Stimulated activated CD4-positive, alpha-beta T cell treated with anti-CD3 and anti-CD28 coated beads, Interleukin-2, amount 100 ng/mL, for 4 hours (primary cell): ENCODE measurements around the gene SRSF7.
"Not testable (repeated sequence)": the region's sequence is repeated elsewhere in the genome, so short reads cannot be mapped to it uniquely, and the experiment has no call there.

Experiments used
- DNase-seq: peaks from one replicate; pipeline ENCODE4 v3.0.0-alpha.2; 2020; ENCODE audit warnings: low read depth

The SRSF7 gene

DNA sequence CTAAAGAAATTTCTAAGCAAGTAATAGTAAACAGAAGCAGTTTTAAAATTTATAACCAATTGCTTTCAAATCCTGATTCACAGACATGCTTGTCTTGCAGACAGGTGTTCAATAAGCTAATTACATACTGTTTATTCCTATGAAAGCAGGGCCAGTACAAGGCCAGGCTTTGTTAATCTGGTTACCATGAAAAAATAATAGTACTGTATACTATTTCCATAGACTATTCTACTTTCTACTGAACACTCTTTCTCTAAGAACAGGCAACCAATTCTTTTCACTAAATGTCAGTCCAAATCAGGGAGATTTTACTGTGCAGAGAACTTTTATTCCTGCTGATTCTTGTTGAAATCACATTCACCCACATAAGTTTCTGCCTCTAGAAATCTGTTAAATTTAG is 2.9 kb upstream of the SRSF7 start:
- no peak for DNase-seq

DNA sequence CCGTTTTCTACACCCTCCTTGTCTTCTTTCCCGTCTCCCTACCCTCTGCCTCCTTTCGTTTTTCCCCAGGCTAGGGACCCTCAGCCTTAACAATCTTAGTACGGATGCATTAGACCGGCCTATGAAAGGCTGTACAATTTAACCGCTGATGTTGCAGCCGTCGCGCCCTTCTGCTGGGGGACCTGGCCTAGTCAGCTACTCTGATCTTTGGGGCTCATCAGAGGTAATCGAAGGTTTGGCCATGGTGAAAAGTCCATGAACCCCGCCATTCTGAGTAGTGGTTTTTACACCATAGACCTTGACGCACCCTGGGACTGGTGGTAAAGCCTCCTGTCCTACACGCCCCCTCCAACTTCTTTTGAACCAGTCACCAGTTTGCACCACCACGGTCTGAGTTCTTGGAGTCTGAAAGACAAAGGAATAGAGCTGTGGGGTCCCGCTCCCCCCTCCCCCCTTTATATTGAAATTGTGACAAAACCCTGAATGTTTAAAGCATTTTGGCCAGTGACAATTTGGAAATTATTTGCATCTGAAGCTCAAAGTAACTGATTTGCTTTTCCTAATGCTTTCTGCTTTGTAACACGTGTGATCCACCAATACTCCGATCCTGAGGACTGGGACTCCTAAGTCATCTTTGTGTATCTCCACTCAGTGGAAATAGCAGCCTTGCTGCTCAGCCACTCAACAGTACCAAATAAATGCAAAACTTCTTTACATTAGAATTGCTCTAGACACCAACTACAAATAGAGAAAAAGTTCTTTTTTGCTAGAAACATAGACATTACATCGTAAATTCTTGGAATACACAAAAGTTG is 642 bp upstream of the SRSF7 start:
- no peak for DNase-seq

DNA sequence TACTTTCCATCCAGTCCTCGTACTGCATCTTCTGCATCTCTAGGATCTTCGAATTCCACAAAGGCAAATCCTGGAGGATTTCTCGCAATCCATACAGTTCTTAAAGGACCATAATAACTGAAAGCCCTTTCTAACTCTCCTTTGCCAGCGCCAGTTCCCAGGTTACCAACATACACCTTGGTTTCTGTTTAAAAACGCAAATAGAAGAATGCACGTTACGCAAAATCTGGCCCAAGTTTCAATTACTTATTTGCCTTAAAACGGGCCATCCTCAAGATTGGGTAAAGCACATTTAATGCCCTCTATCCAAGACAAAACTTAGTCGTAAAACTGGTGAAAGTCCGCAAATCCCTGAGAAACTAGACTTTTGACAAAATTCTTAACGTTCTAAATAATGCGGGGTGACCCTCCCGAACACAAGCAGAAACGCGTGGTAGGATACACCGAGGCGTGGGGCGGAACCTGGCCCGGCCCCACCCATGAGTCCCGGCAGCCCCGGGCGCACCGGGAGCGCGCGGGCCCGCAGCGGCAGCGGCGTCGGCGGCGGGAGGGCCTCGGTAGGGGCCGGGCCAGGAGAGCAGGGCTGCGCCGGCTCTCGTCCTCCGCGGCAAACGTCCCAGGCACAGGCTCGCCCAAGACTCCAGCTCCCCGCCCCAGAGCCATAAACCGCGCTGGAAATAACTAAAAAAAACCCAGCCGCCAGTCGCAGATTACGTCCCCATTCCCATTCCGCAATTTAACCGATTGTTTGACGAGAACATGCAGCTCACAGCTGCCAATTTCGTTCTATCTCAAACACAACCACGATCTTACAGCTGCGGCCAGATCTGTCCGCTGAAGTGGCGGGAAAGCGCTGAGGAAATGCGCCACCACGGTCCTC is 910 bp downstream of the SRSF7 start:
- peak; percentile 41 for DNase-seq

DNA sequence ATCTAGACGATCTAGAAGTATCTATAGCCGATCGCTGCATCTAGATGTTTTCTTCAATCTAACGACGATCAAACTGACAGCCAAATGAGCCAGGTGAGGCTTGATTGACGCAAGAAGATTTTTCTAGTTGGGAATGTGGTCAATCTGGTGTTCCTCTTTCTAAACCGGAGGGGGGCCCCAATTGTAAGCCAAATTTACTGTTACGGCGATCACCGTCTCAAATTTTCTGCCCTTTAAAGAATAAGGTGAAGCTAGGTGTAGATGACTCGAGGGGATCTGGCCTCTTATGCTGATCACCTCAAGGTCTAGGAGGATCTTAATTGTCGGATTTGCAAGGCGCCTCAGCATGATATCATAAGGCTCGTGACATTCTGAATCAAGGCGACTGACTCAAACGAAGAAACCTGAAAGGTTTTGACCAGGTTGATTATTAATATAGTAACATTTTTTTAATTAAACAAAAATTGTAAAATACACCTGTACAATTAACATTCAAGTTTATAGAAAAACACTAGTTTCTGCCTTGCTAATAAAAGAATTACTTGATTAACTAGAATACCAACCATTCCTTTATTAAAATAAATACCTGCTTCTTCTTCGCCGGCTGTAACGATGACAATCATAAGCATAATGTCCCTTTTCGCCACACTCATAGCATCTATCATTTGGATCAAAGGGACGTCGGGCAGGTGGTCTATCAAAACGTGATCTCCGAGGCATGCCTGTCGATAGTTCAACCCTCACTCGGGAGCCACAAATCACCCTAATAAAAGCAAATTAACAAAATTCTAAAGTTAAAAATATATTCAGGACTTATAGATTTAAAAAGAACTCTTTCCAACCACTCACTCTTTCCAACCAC is 2.0 kb downstream of the SRSF7 start:
- DNase-seq = no peak

DNA sequence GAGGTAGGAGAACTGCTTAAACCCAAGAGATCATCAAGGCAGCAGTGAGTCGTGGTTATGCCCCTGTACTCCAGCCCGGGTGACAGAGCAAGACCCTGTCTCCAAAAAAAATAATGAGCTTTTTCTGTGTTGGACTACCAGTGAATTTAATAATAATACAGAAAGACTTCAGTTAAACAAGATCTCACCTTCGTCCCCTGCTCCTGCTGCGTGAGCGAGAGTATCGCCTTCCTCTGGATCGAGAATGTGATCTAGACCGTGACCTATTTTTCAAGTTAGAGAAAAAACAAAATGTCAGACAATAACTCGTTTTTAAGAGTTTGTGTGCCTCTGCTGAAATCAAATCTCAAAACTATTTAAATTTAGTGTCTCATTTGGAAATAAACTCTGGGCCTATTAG is 2.8 kb downstream of the SRSF7 start:
- no peak for DNase-seq

DNA sequence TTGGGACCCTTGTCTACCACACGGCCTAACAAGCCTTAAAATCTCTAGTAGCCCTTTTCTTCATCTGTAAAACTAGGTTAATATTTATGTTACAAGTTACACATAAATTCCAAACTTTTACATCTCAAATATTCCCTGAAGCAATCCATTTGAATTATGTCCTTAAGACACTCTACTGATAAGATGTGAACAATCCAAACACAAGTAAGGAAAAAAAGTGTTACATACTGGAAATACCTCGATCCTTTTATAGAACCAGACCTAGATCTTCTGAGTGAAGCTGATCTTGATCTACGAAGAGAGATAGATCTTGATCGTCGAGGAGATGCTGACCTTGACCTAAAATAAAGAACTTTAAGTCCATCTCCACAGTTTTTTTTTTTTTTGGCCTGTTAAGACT is 3.3 kb downstream of the SRSF7 start:
- DNase-seq = no peak

DNA sequence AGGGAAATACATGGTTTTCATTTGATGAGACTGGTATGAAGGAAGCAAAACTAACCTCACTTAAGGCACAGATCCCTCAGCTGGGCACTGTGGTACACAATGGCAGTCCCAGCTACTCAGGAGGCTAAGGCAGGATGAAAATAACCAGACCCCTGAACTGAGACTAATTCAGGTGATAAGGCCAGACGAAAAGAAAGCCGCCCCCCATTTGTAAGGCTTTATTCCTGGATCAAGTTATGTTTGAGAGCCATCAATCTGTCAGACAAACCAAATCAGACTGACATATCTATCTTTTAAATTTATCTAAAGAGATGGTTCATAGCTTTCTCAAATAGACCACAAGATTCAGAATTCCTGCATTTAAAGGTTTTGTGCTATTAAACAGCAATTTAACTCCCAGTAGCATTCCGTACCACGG is 4.1 kb downstream of the SRSF7 start:
- DNase-seq = no peak

DNA sequence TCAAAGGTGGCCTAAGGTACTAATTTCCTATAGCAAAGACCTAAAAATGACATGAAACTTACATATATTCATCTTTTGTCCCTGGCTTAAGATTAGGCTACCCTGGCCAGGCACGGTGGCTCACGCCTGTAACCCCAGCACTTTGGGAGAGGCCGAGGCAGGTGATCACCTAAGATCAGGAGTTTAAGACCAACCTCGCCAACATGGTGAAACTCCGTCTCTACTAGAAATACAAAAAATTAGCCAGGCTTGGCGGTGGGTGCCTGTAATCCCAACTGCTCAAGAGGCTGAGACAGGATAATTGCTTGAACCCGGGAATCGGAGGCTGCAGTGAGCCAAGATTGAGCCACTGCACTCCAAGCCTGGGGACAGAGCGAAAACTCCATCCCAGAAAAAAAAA is 5.9 kb downstream of the SRSF7 start:
- no peak for DNase-seq

DNA sequence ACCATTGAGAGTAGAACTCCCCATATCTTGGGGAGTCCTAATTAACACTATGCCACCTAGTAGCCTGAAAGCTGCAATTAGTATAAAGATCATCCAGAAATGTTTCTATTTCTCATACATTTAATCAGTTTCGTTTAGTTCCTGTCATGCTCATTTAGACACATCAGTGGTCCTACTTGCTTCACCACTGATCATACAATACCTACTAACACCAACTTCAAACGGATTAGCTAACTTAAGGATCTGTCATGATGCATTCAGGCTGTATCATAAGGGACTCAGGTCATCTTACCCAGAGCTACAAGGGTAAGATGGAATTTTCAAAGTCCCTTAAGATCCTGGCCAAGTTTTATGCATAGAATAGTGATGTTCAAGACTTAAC is 6.8 kb downstream of the SRSF7 start:
- no peak for DNase-seq

DNA sequence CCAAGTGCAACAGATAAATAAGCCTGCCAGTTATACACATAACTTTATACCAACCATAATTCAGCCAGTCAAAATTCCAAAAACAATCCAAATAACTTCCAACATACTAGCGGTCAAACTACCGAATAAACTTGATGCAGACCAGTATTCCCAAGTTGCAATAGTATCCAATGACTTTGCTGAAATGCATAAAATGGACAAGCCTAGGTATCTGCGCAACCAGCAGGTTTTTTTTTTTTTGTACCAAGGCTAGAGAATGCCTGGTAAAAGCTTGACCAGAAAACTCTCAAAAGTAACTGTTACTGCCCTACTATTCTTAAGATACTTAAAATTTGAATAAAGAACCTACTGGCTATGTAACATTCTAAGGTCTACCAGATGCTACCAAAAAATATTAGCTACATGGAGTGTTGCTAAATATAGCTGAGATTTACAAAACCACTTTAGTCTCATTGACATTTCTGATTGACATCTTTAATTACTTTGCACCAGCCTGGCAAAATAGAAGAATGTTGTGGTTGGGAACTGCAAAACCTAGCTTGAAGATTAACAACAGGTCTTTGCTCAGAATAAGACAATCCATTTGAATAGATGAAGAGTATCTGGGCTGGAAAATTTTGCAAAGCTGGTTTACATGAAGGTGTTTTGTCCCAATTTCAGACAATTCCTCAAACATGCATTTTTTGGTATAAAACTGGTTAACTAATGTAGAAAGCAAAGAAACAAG is 7.3 kb downstream of the SRSF7 start:
- DNase-seq = no peak

DNA sequence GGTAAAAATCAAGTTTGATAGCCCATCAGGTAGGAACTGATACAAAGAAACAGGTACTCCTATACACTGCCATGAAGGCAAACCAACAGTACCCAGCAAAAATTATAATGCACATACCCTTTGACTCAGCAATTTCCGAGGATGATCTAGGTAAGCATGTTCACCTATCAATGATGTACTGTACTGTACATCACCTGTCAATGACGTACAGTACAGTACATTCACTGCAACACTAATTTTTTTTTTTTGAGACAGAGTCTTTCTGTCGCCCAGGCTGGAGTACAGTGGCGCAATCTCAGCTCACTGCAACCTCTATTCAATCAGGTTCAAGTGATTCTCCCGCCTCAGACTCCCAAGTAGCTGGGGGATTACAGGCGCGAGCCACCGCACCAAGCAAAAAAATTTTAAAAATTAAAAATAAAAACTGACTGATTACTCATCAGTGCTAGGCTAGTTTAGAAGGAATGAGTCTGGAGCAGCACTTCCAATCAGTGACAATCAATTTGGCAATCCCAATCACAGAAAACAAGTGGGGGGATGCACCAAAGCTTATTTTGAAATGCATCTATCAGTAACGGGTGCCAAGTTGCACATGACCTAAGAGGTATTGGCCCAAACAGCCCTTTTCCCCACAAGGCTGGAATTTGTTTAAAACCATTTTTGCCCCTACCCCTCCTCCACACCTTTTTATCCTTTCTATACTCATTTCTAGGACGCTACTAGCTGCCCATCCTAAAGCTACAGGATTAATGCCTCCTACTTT is 8.2 kb downstream of the SRSF7 start:
- no peak for DNase-seq

DNA sequence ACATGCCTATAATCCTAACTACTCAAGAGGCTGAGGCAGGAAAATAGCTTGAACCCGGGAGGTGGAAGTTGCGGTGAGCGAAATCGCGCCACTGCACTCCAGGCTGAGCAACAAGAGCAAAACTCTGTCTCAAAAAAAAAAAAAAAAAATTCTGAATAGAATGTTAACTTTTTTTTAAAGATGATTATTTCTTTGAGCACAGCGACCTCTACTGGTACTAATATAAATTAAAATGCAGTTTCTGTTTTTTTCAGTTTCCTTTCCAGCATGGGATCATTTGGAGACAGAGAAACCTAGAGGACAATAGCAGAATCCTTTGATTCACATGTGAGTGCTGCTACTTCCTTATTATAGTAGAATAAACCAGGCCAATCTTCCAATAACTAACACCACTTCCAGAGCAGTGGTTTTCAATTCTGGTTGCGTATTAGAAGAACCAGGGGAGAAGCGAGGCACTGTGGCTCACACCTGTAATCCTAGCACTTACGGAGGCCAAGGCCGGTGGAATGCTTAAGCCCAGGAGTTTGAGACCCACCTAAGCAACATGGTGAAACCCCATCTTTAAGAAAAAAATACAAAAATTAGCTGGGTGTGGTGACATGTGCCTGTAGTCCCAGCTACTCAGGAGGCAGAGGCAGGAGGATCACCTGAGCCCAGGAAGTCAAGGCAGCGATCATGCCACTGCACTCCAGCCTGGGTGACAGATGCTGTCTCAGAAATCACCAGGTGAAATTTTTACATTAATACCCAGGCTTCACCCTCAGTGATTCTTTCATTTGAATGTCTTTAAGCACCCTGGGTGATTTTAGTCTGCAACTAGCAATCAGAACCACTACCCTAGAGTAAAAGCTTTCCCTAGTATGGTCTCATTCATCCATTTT is 10.1 kb downstream of the SRSF7 start:
- DNase-seq = no peak

DNA sequence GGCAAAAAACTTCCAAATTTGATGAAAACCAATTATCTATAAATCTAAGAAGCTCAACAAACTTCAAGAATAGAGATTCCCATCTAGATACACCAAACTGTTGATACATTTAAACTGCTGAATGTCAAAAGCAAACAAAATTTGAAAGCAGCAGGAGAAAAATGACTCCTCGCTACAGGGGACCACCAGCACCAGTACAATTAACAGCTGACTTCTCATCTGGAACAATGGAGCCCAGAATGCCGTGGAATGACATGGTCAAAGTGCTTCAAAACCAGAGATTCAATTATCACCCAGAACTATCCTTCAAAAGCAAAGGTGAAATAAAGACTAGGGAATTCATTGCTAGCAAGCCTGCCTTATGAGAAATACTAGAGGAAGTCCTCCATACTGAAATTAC is 11.6 kb downstream of the SRSF7 start:
- DNase-seq = no peak

DNA sequence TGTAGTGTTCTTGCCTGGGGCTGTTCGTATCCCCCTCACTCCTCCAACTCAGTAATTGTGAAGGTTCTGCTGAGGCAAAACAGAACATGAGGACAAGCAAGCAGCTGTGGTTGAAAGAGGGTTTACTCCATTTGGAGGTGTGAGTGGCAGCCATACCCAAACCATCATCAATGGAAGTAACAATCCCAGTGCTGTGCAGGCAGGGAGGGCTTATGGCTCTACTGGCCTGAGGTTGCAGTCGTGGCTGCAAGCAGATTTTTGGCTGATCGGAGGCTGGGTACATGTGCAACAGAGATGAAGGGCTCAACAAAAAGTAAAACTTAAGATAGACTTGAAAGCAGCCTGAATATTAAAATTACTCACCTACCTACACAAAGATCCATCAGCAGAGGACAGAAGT is 13.2 kb downstream of the SRSF7 start:
- no peak for DNase-seq

DNA sequence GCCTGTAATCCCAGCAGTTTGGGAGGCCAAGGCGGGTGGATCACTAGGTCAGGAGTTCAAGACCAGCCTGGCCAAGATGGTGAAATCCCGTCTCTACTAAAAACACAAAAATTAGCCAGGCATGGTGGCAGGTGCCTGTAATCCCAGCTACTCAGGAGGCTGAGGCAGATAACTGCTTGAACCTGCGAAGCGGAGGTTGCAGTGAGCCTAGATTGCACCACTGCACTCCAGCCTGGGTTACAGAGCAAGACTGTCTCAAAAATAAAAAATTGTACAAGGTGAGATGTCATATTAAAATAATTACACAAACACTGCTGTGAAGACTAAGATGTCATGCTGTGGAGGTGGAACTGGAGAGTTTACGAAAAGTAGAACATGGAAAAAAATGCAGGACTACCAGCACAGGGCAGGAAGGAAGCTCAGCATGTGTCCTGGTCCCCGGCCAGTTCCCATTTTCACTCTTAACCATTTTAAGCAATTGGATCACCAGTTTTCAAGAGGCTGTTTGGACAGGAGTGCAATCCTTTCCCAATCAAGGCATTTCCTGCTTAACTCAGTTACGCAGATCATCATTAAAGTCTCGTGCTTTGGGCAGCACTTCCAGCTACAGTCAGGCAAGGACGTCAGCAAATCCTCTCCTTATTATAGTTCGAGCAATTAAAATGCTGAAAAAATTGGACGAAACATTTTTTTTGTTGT is 14.0 kb downstream of the SRSF7 start:
- DNase-seq = not testable (repeated sequence)

DNA sequence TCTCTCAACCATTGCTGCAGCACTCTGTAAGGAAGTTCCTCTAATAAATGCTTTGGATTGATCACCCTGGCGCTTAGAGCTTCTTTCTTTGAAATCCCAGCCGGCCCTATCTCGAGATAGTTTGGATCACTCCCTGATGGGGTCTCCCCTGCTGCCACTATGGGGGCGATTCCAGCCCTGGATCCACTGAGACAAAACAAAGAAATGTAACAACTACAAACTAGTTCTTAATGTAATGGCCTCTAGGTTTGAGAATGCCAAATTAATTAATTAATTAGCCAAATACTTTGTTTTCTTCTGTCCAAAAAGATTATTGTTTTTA is 15.2 kb downstream of the SRSF7 start:
- no peak for DNase-seq

DNA sequence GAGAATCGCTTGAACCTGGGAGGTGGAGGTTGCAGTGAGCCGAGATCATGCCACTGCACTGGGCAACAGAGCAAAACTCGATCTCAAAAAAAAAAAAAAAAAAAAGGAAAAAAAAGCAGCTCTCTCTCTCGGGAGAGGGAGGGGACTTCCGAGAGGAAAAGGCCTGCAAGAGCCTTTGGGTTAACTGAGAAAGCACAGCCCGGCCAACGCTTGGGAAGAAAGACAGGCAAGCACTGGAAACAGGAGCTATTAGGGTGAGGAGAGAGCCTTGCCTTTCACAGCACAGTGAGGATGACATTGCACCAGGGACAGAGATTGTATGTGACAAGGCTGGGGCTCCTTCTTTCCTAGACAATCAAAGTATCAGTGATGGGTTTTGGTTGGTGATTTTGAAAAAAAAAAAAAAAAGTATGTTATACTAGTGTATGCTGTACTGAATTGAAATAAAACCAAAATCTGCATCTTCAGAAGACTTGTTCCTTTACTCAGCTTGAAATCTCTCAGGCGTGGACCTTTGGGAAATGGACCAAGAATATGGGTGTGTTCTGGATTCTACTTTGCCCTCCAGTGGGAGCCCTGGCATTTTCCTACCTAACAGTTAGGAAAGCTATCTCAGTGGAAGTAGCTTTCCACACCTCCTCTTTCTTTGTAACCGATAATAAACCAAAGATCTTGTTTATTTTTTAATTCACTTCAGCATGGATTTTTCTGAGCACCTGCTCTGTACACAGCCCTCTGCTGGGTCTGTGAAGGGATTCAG is 16.7 kb downstream of the SRSF7 start:
- DNase-seq = no peak

DNA sequence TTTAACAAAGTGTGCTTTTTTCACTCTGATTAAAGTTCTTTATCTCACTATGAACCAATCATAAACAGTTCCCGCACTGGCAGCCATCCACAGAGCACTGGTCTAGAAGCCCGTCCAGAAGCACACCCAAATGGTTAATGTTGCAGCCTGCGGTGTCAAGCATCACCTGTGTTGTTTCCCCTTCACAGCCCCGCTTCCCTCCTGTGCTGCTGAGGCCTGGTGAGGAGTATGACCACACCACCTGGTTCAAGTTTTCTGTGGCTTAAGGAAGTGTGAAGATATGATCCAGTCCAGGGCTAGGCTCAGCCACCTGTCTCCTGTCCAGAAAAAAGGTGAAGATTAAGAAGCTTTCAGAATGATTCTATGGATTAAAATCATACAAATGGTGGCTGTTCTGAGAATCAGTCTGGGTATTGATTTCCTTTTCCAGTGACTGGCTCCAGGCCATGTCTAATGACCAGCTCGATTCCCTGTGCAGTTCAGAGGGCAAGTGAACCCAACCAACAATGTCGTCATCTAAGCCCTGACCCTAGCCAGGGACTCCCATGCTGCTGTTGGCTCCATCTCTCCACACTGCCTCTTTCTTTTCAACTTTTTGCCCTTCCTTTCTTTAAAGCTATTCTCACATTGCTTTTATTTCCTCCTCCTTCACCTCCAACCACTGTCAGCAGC is 17.7 kb downstream of the SRSF7 start:
- DNase-seq = no peak
